CD4-positive, alpha-beta T cell treated with Interleukin-6 at 100 ng/mL for 8 hours (primary cell): ENCODE measurements around the gene ARHGEF39.

Experiments used
- DNase-seq: peaks from one replicate; pipeline ENCODE4 v3.0.0-alpha.2; 2020; ENCODE audit warnings: mixed read lengths, low spot score

The ARHGEF39 gene

GRCh38 chr9:35675204-35675603 lies 10.2 kb upstream of the ARHGEF39 start:
- DNase-seq, result no peak

GRCh38 chr9:35674025-35674361 lies 9.0 kb upstream of the ARHGEF39 start:
- DNase-seq, result no peak

- DNase-seq, result no peak
Observed at GRCh38 chr9:35673132-35674024, 8.4 kb upstream of the ARHGEF39 start, which contains the start of gene CA9. Gene CA9, plus strand, starts transcription at chr9:35673928. Its CDS starts 32 bp downstream, at chr9:35673960.

- no peak for DNase-seq
Observed at GRCh38 chr9:35669331-35670145, 4.5 kb upstream of the ARHGEF39 start.

- DNase-seq, result no peak
Observed at GRCh38 chr9:35667939-35668338, 2.9 kb upstream of the ARHGEF39 start.

GRCh38 chr9:35666549-35666948 lies 1.6 kb upstream of the ARHGEF39 start:
- no peak for DNase-seq

GRCh38 chr9:35666045-35666444 lies 1.1 kb upstream of the ARHGEF39 start:
- no peak for DNase-seq

GRCh38 chr9:35665471-35665818 lies 450 bp upstream of the ARHGEF39 start:
- DNase-seq, result no peak

GRCh38 chr9:35662437-35662836 lies 2.6 kb downstream of the ARHGEF39 start:
- no peak for DNase-seq

GRCh38 chr9:35661756-35662350 lies 3.1 kb downstream of the ARHGEF39 start:
- peak; percentile 60 for DNase-seq

GRCh38 chr9:35660966-35661415 lies 4.0 kb downstream of the ARHGEF39 start:
- no peak for DNase-seq

- no peak for DNase-seq
Observed at GRCh38 chr9:35659340-35659739, 5.7 kb downstream of the ARHGEF39 start.

- DNase-seq, result no peak
Observed at GRCh38 chr9:35658968-35659220, 6.1 kb downstream of the ARHGEF39 start.

- DNase-seq, result peak; percentile 76
Observed at GRCh38 chr9:35658137-35658967, 6.6 kb downstream of the ARHGEF39 start, which contains the start of gene CCDC107. Gene CCDC107, plus strand, starts transcription at chr9:35658292. Its CDS starts 88 bp downstream, at chr9:35658380.

GRCh38 chr9:35657546-35658136 lies 7.4 kb downstream of the ARHGEF39 start, which contains the start of gene RMRP:
Gene RMRP, minus strand, starts transcription at chr9:35658019.
- DNase-seq, result peak; percentile 91

GRCh38 chr9:35656831-35657545 lies 8.0 kb downstream of the ARHGEF39 start:
- no peak for DNase-seq

GRCh38 chr9:35656348-35656747 lies 8.6 kb downstream of the ARHGEF39 start:
- DNase-seq, result no peak

GRCh38 chr9:35653611-35654010 lies 11.4 kb downstream of the ARHGEF39 start:
- DNase-seq, result no peak

- DNase-seq, result no peak
Observed at GRCh38 chr9:35652829-35653209, 12.2 kb downstream of the ARHGEF39 start.

GRCh38 chr9:35651956-35652828 lies 12.8 kb downstream of the ARHGEF39 start:
- DNase-seq, result no peak
